SK-N-SH (cell line): ENCODE results near the gene ZNF462. TPM values are rescaled to one million over a fixed set of nuclear protein-coding genes. Genes with fewer than 3 reads are reported as not detected.

Experiments
- CTCF ChIA-PET: fragments of 300-600, 350-600 bp; formaldehyde crosslinking; extraction: SDS; loops from one replicate; lab custom pipeline; 2021; lab: Yijun Ruan, JAX
- POLR2A ChIA-PET: fragments of 350-600 bp; sonication (Branson Sonifier 250); formaldehyde crosslinking; extraction: SDS; loops from one replicate; lab custom pipeline; 2020; ENCODE audit warnings: antibody characterized with exemption, inconsistent platforms; lab: Yijun Ruan, JAX
- DNase-seq: peaks from one replicate; pipeline ENCODE4 v3.0.0; 2012
- H2AFZ ChIP-seq: fragments of 200-600 bp; sonication (generic); 2 replicates; pipeline ENCODE4 v1.8.1; 2016; ENCODE audit warnings: antibody characterized with exemption, mild to moderate bottlenecking, low read depth
- H3F3A ChIP-seq: fragments of 200-600 bp; sonication (generic); replicated peaks from 2 replicates; pipeline ENCODE3; 2016; ENCODE audit warnings: antibody characterized with exemption, mild to moderate bottlenecking; ENCODE audit not compliant: insufficient read depth
- H3K27ac ChIP-seq, 2 experiments: fragments of 200-500 bp in 1 of 2; fragments of 200-600 bp in 1 of 2; sonication (Bioruptor generic) in 1 of 2; sonication (generic), shearing (Covaris generic) in 1 of 2; 2 replicates each; pipeline versions ENCODE4 v1.5.1 to v1.6.1; 2014 to 2016; ENCODE audit warnings: low read depth in 2 of 2, inconsistent platforms in 1 of 2, low read length in 1 of 2, mild to moderate bottlenecking in 1 of 2, mixed read lengths in 1 of 2
- H3K27me3 ChIP-seq: fragments of 200-600 bp; sonication (generic), shearing (Covaris generic); 2 replicates; pipeline ENCODE4 v1.6.1; 2016; ENCODE audit warnings: mixed run types; ENCODE audit not compliant: insufficient read depth
- H3K36me3 ChIP-seq, 2 experiments: fragments of 200-500 bp in 1 of 2; fragments of 200-600 bp in 1 of 2; sonication (Bioruptor generic) in 1 of 2; sonication (generic) in 1 of 2; replicated peaks in 1 of 2; 2 replicates each; pipeline versions ENCODE3 to v1.5.1; 2014 to 2016; ENCODE audit warnings: low read length in 1 of 2, mild to moderate bottlenecking in 1 of 2; ENCODE audit not compliant: insufficient read depth in 2 of 2, control insufficient read depth in 1 of 2
- H3K4me1 ChIP-seq, 2 experiments: fragments of 200-500 bp in 1 of 2; fragments of 200-600 bp in 1 of 2; sonication (Bioruptor generic) in 1 of 2; sonication (generic), shearing (Covaris generic) in 1 of 2; 2 replicates each; pipeline versions ENCODE4 v1.5.1 to v1.6.1; 2014 to 2016; ENCODE audit warnings: low read depth in 1 of 2, low read length in 1 of 2, mixed run types in 1 of 2; ENCODE audit not compliant: insufficient read depth in 2 of 2, control insufficient read depth in 1 of 2
- H3K4me2 ChIP-seq: fragments of 200-600 bp; sonication (generic), shearing (Covaris generic); 2 replicates; pipeline ENCODE4 v1.6.1; 2017; ENCODE audit warnings: mixed run types
- H3K4me3 ChIP-seq, 2 experiments: fragments of 200-500 bp in 1 of 2; fragments of 200-600 bp in 1 of 2; sonication (Bioruptor generic) in 1 of 2; sonication (generic), shearing (Covaris generic) in 1 of 2; 2 replicates each; pipeline versions ENCODE4 v1.5.1 to v1.8.1; 2014 to 2016; ENCODE audit warnings: low read depth in 2 of 2, inconsistent platforms in 1 of 2, low read length in 1 of 2, mild to moderate bottlenecking in 1 of 2, mixed read lengths in 1 of 2, moderate library complexity in 1 of 2
- H3K79me2 ChIP-seq: fragments of 200-600 bp; sonication (generic); 2 replicates; pipeline ENCODE4 v1.8.1; 2017; ENCODE audit warnings: mild to moderate bottlenecking; ENCODE audit not compliant: insufficient read depth
- H3K9ac ChIP-seq: fragments of 200-600 bp; sonication (generic); 2 replicates; pipeline ENCODE4 v1.6.1; 2017; ENCODE audit warnings: mixed run types
- H3K9me2 ChIP-seq: fragments of 200-600 bp; sonication (generic); 2 replicates; pipeline ENCODE4 v1.6.1; 2017; ENCODE audit warnings: mixed run types
- H3K9me3 ChIP-seq: fragments of 200-600 bp; sonication (generic); 2 replicates; pipeline ENCODE4 v1.6.1; 2017; ENCODE audit warnings: mixed run types, mild to moderate bottlenecking, moderate library complexity
- H4K20me1 ChIP-seq: fragments of 200-600 bp; sonication (generic); 2 replicates; pipeline ENCODE4 v1.6.1; 2017; ENCODE audit warnings: mild to moderate bottlenecking, mixed run types; ENCODE audit not compliant: insufficient read depth
- FOSL2 ChIP-seq: IDR thresholded peaks from 2 replicates; pipeline ENCODE4 v1.4.0; 2012; ENCODE audit warnings: low read depth, mild to moderate bottlenecking, moderate library complexity, borderline replicate concordance
- GABPA ChIP-seq: IDR thresholded peaks from 2 replicates; pipeline ENCODE4 v1.4.0; 2012; ENCODE audit warnings: low read depth, mild to moderate bottlenecking
- JUND ChIP-seq: IDR thresholded peaks from 2 replicates; pipeline ENCODE4 v1.4.0; 2012
- NRF1 ChIP-seq: IDR thresholded peaks from 2 replicates; pipeline ENCODE4 v1.6.1; 2012; ENCODE audit warnings: low read depth, mild to moderate bottlenecking, low read length
- POLR2AphosphoS5 ChIP-seq: IDR thresholded peaks from 2 replicates; pipeline ENCODE4 v1.6.1; 2012; ENCODE audit warnings: low read depth, low read length
- RCOR1 ChIP-seq: fragments of 150-350 bp; IDR thresholded peaks from 2 replicates; pipeline ENCODE4 v1.6.1; 2017; ENCODE audit warnings: antibody characterized with exemption, low read length
- RFX5 ChIP-seq: IDR thresholded peaks from 2 replicates; pipeline ENCODE4 v1.6.1; 2012; ENCODE audit warnings: mild to moderate bottlenecking, improper control_type of control experiment, low read length
- RXRA ChIP-seq: IDR thresholded peaks from 2 replicates; pipeline ENCODE4 v1.4.0; 2012; ENCODE audit warnings: low read depth, mild to moderate bottlenecking, borderline replicate concordance
- SMC3 ChIP-seq: IDR thresholded peaks from 2 replicates; pipeline ENCODE4 v1.6.1; 2012; ENCODE audit warnings: low read depth, low read length, improper control_type of control experiment
- TAF1 ChIP-seq: IDR thresholded peaks from 2 replicates; pipeline ENCODE4 v1.6.1; 2012; ENCODE audit warnings: low read depth, mild to moderate bottlenecking, low read length, moderate library complexity, borderline replicate concordance
- TCF12 ChIP-seq: IDR thresholded peaks from 2 replicates; pipeline ENCODE4 v1.4.0; 2012
- TEAD4 ChIP-seq: IDR thresholded peaks from 2 replicates; pipeline ENCODE4 v1.4.0; 2012; ENCODE audit warnings: mild to moderate bottlenecking, borderline replicate concordance; ENCODE audit not compliant: insufficient read depth
- WGBS: methylation state at CpG from one replicate; pipeline ENCODE4 v1.1.6; 2017; ENCODE audit warnings: low lambda C conversion rate; 5-methylcytosine and 5-hydroxymethylcytosine counted together
- polyA plus RNA-seq, 3 experiments: library from polyadenylated mRNA; depleted of rRNA; stranded (reverse); fragments of >200 nt; gene quantifications; 2 replicates each; pipeline ENCODE4 v1.2.3, GENCODE V29; 2012
- TF ChIP-seq, protein P1 (sequence below): IDR thresholded peaks from 2 replicates; pipeline ENCODE4 v1.4.0; 2012; ENCODE audit warnings: low read depth, borderline replicate concordance
- TF ChIP-seq, protein P2 (sequence below): fragments of 150-350 bp; IDR thresholded peaks from 2 replicates; pipeline ENCODE4 v1.6.1; 2017; ENCODE audit warnings: antibody characterized with exemption, low read length, low read depth, borderline replicate concordance
- TF ChIP-seq, protein P3 (sequence below): fragments of 200-600 bp; sonication (generic); IDR thresholded peaks from 2 replicates; pipeline ENCODE4 v1.6.1; 2017; ENCODE audit warnings: antibody characterized with exemption, mild to moderate bottlenecking, moderate library complexity
- TF ChIP-seq, protein P4 (sequence below): IDR thresholded peaks from 2 replicates; pipeline ENCODE4; 2012

Gene ZNF462
- polyA plus RNA-seq, 1 of the 3 experiments (the other 2 are of a cell fraction) = 5.2 TPM

DNA sequence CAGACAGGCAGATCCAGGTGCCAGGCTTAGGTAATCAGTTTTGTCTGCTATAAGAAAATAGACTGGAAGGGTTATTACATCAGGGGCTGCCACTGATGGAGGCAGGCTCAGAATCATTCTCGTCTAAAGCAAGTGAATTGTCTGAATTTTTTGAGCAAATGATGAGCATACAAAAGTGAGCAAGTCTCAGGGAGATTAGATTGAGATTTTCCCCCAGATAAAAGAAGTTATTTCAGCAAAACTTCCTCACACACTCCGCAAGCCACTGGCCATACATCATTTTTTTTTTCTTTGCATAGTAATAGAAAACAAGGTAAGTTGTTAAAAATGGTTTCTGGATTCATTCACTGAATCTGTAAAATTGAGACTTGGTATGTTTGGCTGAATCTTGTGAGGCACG is 52.9 kb downstream of the ZNF462 start:
- H3K27ac ChIP-seq = peak overlapping the region in 1 of 2 experiments; percentile 83; a peak in 2 of 4 replicates

DNA sequence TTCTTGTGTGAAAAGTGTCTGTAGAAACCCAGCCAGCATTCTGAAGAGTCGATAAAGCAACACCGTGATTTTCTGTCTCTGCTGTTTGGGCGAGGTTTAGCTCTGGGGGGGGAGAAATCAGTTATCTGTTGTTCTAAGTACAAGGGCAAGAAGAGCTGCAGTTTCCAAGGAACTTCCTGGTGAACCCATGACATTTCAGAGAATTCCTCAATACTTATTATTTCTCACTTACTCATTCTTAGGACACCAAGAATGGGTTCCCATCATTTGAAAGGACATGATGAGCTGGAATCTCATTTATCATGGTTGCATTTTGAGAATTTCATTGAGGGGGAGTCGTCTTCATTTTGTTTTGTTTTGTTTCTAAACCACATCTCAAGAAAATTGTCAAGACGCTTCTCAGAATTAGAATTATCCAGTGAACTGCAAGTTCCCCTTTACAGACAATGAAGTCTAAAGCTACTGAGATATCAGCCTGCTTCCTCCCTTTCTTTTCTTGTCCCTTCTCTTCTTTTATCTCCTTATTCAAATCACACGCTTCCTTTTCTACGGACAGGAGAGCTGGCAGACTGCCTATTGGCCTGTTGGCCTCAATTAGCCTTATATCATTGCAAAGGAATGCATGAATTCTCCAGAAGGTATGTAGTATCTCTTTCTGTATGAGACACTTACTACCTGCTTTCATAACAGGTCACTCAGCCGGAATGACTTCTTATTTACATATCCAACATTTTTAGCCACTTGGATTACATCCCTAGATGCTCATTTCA is 53.7 kb downstream of the ZNF462 start:
- ChIA-PET CTCF (no interaction called here), POLR2A (no interaction called here)
- Histone ChIP-seq H3K9ac (peak overlapping the region; percentile 41; the same call in 1 of the 2 replicates), H3K27me3 (no peaks in the 10 kb centered on the region), H3K79me2 (peaks cover 22% of the 10 kb centered on the region; the same call in 1 of the 2 replicates), H3K4me3 (0 out of 4 replicates have a peak overlapping the region, but pooled peaks of 1 of the 2 experiments have one; percentile 10), H3K9me2 (no peaks in the 10 kb centered on the region), H4K20me1 (no peaks in the 10 kb centered on the region), H2AFZ (peak overlapping the region; percentile 26; the same call in 1 of the 2 replicates), H3K9me3 (no peaks in the 10 kb centered on the region), H3F3A (peaks cover 16% of the 10 kb centered on the region), H3K4me1 (peaks cover 14 to 32% of the 10 kb centered on the region in 2 experiments; a peak in 3 of 4 replicates), H3K27ac (peak overlapping the region; percentile 60 to 83; a peak in 3 of 4 replicates), H3K4me2 (peak overlapping the region; percentile 64), H3K36me3 (peaks cover 0 to 12% of the 10 kb centered on the region in 2 experiments)
- WGBS = 46% methylated on average over 8 of the region's 8 CpGs
- no peak for DNase-seq
- TF ChIP-seq POLR2AphosphoS5 (peak; percentile 39; the same call in 1 of the 2 replicates), RXRA (peak; percentile 53; the same call in 1 of the 2 replicates), TCF12 (peak; percentile 79), RCOR1 (no peak), TAF1 (no peak), NRF1 (no peak), SMC3 (no peak), TEAD4 (peak; percentile 78; the same call in 1 of the 2 replicates), GABPA (no peak)
- TF ChIP-seq, protein P1, sequence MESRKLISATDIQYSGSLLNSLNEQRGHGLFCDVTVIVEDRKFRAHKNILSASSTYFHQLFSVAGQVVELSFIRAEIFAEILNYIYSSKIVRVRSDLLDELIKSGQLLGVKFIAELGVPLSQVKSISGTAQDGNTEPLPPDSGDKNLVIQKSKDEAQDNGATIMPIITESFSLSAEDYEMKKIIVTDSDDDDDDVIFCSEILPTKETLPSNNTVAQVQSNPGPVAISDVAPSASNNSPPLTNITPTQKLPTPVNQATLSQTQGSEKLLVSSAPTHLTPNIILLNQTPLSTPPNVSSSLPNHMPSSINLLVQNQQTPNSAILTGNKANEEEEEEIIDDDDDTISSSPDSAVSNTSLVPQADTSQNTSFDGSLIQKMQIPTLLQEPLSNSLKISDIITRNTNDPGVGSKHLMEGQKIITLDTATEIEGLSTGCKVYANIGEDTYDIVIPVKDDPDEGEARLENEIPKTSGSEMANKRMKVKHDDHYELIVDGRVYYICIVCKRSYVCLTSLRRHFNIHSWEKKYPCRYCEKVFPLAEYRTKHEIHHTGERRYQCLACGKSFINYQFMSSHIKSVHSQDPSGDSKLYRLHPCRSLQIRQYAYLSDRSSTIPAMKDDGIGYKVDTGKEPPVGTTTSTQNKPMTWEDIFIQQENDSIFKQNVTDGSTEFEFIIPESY = no peak
- TF ChIP-seq, protein P2, sequence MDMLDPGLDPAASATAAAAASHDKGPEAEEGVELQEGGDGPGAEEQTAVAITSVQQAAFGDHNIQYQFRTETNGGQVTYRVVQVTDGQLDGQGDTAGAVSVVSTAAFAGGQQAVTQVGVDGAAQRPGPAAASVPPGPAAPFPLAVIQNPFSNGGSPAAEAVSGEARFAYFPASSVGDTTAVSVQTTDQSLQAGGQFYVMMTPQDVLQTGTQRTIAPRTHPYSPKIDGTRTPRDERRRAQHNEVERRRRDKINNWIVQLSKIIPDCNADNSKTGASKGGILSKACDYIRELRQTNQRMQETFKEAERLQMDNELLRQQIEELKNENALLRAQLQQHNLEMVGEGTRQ = no peak

More for the DNA sequence above, 52.9 kb downstream of the ZNF462 start:
- H3K9me3 ChIP-seq = no peaks in the 10 kb centered on the region
- peak overlapping the region; percentile 64 for H3K4me2 ChIP-seq
- 73% methylated on average over 3 of the region's 3 CpGs for WGBS
- H3K79me2 ChIP-seq = peaks cover 27% of the 10 kb centered on the region; the same call in 1 of the 2 replicates
- ChIA-PET CTCF (no interaction called here), POLR2A (no interaction called here)
- peak overlapping the region; percentile 41; the same call in 1 of the 2 replicates for H3K9ac ChIP-seq
- H3K36me3 ChIP-seq = peaks cover 0 to 12% of the 10 kb centered on the region in 2 experiments
- no peaks in the 10 kb centered on the region for H4K20me1 ChIP-seq
- no peak for TF ChIP-seq RFX5
- TF ChIP-seq, protein P3, sequence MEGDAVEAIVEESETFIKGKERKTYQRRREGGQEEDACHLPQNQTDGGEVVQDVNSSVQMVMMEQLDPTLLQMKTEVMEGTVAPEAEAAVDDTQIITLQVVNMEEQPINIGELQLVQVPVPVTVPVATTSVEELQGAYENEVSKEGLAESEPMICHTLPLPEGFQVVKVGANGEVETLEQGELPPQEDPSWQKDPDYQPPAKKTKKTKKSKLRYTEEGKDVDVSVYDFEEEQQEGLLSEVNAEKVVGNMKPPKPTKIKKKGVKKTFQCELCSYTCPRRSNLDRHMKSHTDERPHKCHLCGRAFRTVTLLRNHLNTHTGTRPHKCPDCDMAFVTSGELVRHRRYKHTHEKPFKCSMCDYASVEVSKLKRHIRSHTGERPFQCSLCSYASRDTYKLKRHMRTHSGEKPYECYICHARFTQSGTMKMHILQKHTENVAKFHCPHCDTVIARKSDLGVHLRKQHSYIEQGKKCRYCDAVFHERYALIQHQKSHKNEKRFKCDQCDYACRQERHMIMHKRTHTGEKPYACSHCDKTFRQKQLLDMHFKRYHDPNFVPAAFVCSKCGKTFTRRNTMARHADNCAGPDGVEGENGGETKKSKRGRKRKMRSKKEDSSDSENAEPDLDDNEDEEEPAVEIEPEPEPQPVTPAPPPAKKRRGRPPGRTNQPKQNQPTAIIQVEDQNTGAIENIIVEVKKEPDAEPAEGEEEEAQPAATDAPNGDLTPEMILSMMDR = no peak
- no peak for TF ChIP-seq RCOR1
- TF ChIP-seq, protein P4, sequence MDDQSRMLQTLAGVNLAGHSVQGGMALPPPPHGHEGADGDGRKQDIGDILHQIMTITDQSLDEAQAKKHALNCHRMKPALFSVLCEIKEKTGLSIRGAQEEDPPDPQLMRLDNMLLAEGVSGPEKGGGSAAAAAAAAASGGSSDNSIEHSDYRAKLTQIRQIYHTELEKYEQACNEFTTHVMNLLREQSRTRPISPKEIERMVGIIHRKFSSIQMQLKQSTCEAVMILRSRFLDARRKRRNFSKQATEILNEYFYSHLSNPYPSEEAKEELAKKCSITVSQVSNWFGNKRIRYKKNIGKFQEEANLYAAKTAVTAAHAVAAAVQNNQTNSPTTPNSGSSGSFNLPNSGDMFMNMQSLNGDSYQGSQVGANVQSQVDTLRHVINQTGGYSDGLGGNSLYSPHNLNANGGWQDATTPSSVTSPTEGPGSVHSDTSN = no peak
- TF ChIP-seq POLR2AphosphoS5 = no peak
- TF ChIP-seq NRF1 = no peak
- TF ChIP-seq TCF12 = no peak
- TF ChIP-seq JUND = no peak
- TF ChIP-seq, protein P2 = no peak
- no peak for TF ChIP-seq FOSL2
- no peak overlapping the region for H3K4me3 ChIP-seq
- H3K9me2 ChIP-seq = no peaks in the 10 kb centered on the region
- H3K4me1 ChIP-seq = peaks cover 6 to 24% of the 10 kb centered on the region in 2 experiments; a peak in 3 of 4 replicates
- no peaks in the 10 kb centered on the region for H3K27me3 ChIP-seq
- H2AFZ ChIP-seq = no peak overlapping the region
- DNase-seq = no peak
- H3F3A ChIP-seq = peaks cover 22% of the 10 kb centered on the region
